Neural progenitor cell (in vitro differentiated cells): ENCODE results near the gene TUBB2A. TPM values are rescaled to one million over a fixed set of nuclear protein-coding genes. Genes with fewer than 3 reads are reported as not detected.

Source experiments
- DNase-seq: peaks from one replicate; pipeline ENCODE4 v3.0.0-alpha.2; 2016; ENCODE audit warnings: low spot score
- H2AFZ ChIP-seq: fragments of 200-600 bp; sonication (generic); replicated peaks from 2 replicates; pipeline ENCODE4 v1.6.1; 2016; ENCODE audit warnings: antibody characterized with exemption
- H3F3A ChIP-seq: fragments of 200-600 bp; sonication (generic); 2 replicates; pipeline ENCODE4 v1.6.1; 2016; ENCODE audit warnings: antibody characterized with exemption, low read depth
- H3K27ac ChIP-seq: fragments of 200-600 bp; sonication (generic); 2 replicates; pipeline ENCODE4 v1.5.1; 2016; ENCODE audit warnings: mild to moderate bottlenecking
- H3K27me3 ChIP-seq: fragments of 200-600 bp; sonication (generic); 2 replicates; pipeline ENCODE4 v1.6.1; 2016; ENCODE audit warnings: mild to moderate bottlenecking, moderate library complexity
- H3K36me3 ChIP-seq: fragments of 200-600 bp; sonication (generic); 2 replicates; pipeline ENCODE4 v1.5.1; 2016
- H3K4me1 ChIP-seq: fragments of 200-600 bp; sonication (generic); 2 replicates; pipeline ENCODE4 v1.6.1; 2016; ENCODE audit warnings: mixed run types
- H3K4me2 ChIP-seq: fragments of 200-600 bp; sonication (generic); 2 replicates; pipeline ENCODE4 v1.6.1; 2016
- H3K4me3 ChIP-seq: fragments of 200-600 bp; sonication (generic); 2 replicates; pipeline ENCODE4 v1.5.1; 2016
- H3K79me2 ChIP-seq: fragments of 200-600 bp; sonication (generic); 2 replicates; pipeline ENCODE4 v1.6.1; 2016; ENCODE audit warnings: low read depth
- H3K9ac ChIP-seq: fragments of 200-600 bp; sonication (generic); 2 replicates; pipeline ENCODE4 v1.6.1; 2016
- H3K9me3 ChIP-seq: fragments of 200-600 bp; sonication (generic); 2 replicates; pipeline ENCODE4 v1.5.1; 2016; ENCODE audit warnings: low read depth
- H4K20me1 ChIP-seq: fragments of 200-600 bp; sonication (generic); 2 replicates; pipeline ENCODE4 v1.6.1; 2016; ENCODE audit warnings: low read depth
- H3K27ac Mint-ChIP-seq: 3 replicates; pipeline ENCODE4 v1.8.0; 2021; ENCODE audit warnings: mixed read lengths
- H3K27me3 Mint-ChIP-seq: 2 replicates; pipeline ENCODE4 v1.8.0; 2022; ENCODE audit warnings: low read depth, mild to moderate bottlenecking, inconsistent platforms, moderate library complexity, mixed read lengths; ENCODE audit not compliant: insufficient read depth
- H3K36me3 Mint-ChIP-seq: 3 replicates; pipeline ENCODE4 v1.8.0; 2021; ENCODE audit warnings: mixed read lengths
- H3K4me1 Mint-ChIP-seq: 3 replicates; pipeline ENCODE4 v1.8.0; 2021; ENCODE audit warnings: mixed read lengths
- H3K4me3 Mint-ChIP-seq: 3 replicates; pipeline ENCODE4 v1.8.0; 2021; ENCODE audit warnings: mild to moderate bottlenecking, moderate library complexity, mixed read lengths
- H3K9me3 Mint-ChIP-seq: 3 replicates; pipeline ENCODE4 v1.8.0; 2020; ENCODE audit warnings: mixed read lengths
- CTCF ChIP-seq: fragments of 200-600 bp; sonication (generic); IDR thresholded peaks from 2 replicates; pipeline ENCODE4 v1.5.1; 2017; ENCODE audit warnings: antibody characterized with exemption, mild to moderate bottlenecking
- EZH2 ChIP-seq: fragments of 200-600 bp; sonication (generic); IDR thresholded peaks from 2 replicates; pipeline ENCODE4 v1.6.1; 2017; ENCODE audit warnings: antibody characterized with exemption, mild to moderate bottlenecking, moderate library complexity
- EZH2phosphoT487 ChIP-seq: fragments of 200-600 bp; sonication (generic); IDR thresholded peaks from 2 replicates; pipeline ENCODE4 v1.6.1; 2017; ENCODE audit warnings: antibody characterized with exemption
- total RNA-seq: library from RNA; depleted of rRNA; stranded (reverse); fragments of >200 nt; gene quantifications from 2 replicates; pipeline ENCODE4 v1.2.3, GENCODE V29; 2015; ENCODE audit warnings: low replicate concordance

The TUBB2A gene
- total RNA-seq, 1 donor from 2014 or later: 57.9 TPM

DNA sequence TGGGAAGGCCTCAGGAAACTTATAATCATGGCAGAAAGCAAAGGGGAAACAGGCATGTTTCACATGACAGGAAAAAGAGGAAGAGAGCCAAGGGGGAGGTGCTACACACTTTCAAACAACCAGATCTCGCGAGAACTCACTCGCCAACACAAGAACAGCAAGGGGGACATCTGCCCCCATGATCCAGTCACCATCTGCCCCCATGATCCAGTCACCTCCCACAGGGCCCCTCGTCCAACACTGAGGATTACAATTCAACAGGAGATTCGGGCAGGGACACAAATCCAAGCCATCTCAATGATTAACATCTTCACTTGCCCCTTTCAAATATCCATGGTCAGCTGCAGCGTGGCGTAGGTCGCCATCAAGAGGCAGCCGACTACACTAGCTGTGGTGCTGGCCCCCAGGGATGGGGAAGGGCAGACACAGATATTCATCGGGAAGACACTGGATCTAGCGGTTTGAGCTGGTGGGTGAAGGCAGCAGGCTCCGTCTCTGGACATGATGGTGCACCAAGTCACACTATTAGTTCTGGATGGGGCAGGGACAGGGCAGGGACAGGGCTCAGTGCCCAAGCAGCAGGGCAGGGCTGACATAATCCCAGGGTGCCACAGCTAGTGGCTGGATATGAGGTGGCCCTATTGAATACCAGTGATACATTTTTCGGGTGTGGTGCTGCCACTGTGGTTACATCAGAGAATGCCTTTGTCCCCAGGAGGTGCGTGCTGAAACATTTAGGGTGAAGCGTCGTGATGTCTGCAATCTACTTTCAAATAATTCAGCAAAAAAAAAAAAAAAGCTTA lies 38.6 kb upstream of the TUBB2A start:
- peaks cover 43% of the 10 kb centered on the region for H3F3A ChIP-seq
- peak overlapping the region; percentile 68 for H3K4me2 ChIP-seq
- peak overlapping the region; percentile 13 for H3K4me3 ChIP-seq
- TF ChIP-seq EZH2phosphoT487 (no peak), CTCF (peak; percentile 46)
- Mint-ChIP-seq H3K27ac (no peak overlapping the region), H3K9me3 (peaks cover 15% of the 10 kb centered on the region), H3K27me3 (peaks cover 3% of the 10 kb centered on the region), H3K36me3 (peaks cover 2% of the 10 kb centered on the region), H3K4me1 (peaks cover 16% of the 10 kb centered on the region), H3K4me3 (no peak overlapping the region)
- H3K9me3 ChIP-seq: no peaks in the 10 kb centered on the region
- peak; percentile 65 for DNase-seq
- no peak overlapping the region for H3K27ac ChIP-seq
- peaks cover 35% of the 10 kb centered on the region for H3K4me1 ChIP-seq
- H4K20me1 ChIP-seq: no peaks in the 10 kb centered on the region
- H2AFZ ChIP-seq: peak overlapping the region; percentile 94
- no peaks in the 10 kb centered on the region for H3K27me3 ChIP-seq
- no peaks in the 10 kb centered on the region for H3K36me3 ChIP-seq
- no peak overlapping the region for H3K9ac ChIP-seq
- no peaks in the 10 kb centered on the region for H3K79me2 ChIP-seq

- Histone ChIP-seq H4K20me1 (no peaks in the 10 kb centered on the region), H3K4me1 (peaks cover 35% of the 10 kb centered on the region), H3K4me3 (peak overlapping the region; percentile 13), H3K4me2 (peak overlapping the region; percentile 68), H2AFZ (peak overlapping the region; percentile 94), H3K27me3 (no peaks in the 10 kb centered on the region), H3K27ac (no peak overlapping the region), H3K79me2 (no peaks in the 10 kb centered on the region), H3F3A (peaks cover 43% of the 10 kb centered on the region), H3K9ac (no peak overlapping the region), H3K9me3 (no peaks in the 10 kb centered on the region), H3K36me3 (no peaks in the 10 kb centered on the region)
- DNase-seq: no peak
- Mint-ChIP-seq H3K27me3 (peaks cover 3% of the 10 kb centered on the region), H3K27ac (no peak overlapping the region), H3K9me3 (peaks cover 15% of the 10 kb centered on the region), H3K4me3 (no peak overlapping the region), H3K36me3 (peaks cover 6% of the 10 kb centered on the region), H3K4me1 (peaks cover 18% of the 10 kb centered on the region)
- TF ChIP-seq EZH2 (no peak), EZH2phosphoT487 (no peak), CTCF (no peak)
Measured at GRCh38 chr6:3195420-3195694, 38.0 kb upstream of the TUBB2A start.

DNA sequence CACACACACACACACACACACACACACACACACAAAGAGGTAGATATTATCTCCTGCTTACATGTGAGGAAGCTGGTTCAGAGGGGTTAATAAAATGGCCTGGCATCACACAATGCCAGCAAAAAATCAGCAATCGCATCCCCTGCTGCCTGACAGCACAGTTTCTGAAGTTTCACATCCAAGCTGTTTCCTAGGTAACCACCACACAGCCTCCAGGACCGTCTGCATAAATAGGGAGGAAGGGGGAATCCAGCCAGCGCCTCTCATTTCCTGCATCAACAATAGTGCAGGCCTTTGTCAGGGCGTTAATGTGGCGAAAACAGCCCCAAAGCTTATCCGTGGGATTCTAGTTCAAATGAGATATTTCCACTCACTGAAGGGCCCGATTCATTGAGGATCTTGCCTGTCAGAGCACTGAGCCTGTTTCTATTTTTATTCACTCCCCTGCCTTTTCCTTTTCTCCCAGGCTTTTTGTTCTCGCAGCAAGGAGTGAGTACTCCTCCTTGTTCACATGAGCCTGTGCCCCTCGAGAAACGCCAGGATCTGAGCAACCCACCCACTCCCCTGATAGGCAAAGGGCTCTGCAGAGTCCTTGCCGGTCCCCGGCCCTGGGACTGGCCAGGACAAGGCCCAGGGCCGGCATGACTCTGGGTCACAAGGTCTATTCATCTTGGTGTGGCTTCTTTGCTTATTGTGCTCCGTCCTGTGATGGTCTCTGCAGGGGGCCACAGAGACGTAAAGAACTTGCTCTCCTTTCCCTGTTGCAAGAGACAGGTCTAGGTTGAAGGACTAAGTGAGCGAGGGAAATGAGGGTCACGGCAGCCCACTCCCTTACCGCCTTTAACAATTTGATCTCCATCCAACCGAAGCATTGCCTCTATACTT lies 37.4 kb upstream of the TUBB2A start:
- no peak overlapping the region for H3K4me3 Mint-ChIP-seq
- H2AFZ ChIP-seq: peak overlapping the region; percentile 94
- peak; percentile 82 for DNase-seq

More for the DNA sequence above, 37.4 kb upstream of the TUBB2A start:
- H3K27ac Mint-ChIP-seq: no peak overlapping the region
- H3K27ac ChIP-seq: no peak overlapping the region
- H3K79me2 ChIP-seq: no peaks in the 10 kb centered on the region
- H3K36me3 Mint-ChIP-seq: peaks cover 10% of the 10 kb centered on the region
- no peaks in the 10 kb centered on the region for H3K36me3 ChIP-seq
- H4K20me1 ChIP-seq: no peaks in the 10 kb centered on the region
- H3K4me2 ChIP-seq: peak overlapping the region; percentile 68
- peaks cover 3% of the 10 kb centered on the region for H3K27me3 Mint-ChIP-seq
- H3K4me3 ChIP-seq: peak overlapping the region; percentile 13
- H3K27me3 ChIP-seq: no peaks in the 10 kb centered on the region
- H3F3A ChIP-seq: peaks cover 43% of the 10 kb centered on the region
- no peak overlapping the region for H3K9ac ChIP-seq
- no peaks in the 10 kb centered on the region for H3K9me3 ChIP-seq
- H3K4me1 Mint-ChIP-seq: peaks cover 24% of the 10 kb centered on the region
- peaks cover 15% of the 10 kb centered on the region for H3K9me3 Mint-ChIP-seq
- peaks cover 35% of the 10 kb centered on the region for H3K4me1 ChIP-seq
- TF ChIP-seq EZH2phosphoT487 (no peak), CTCF (no peak), EZH2 (no peak)
